HG02571 (cell line): Measurements from ENCODE around the gene JAK3.
"Not testable (repeated sequence)": the region's sequence is repeated elsewhere in the genome, so short reads cannot be mapped to it uniquely, and the experiment has no call there.

Experiments
- ATAC-seq: cut with Tn5 transposase; IDR thresholded peaks from one replicate; pipeline ENCODE4 v1.9.1; 2021; ENCODE audit warnings: mild to moderate bottlenecking, moderate library complexity; ENCODE audit not compliant: unreplicated experiment

The JAK3 gene

GRCh38 chr19:17778968-17779929, 68.5 kb downstream of the JAK3 start:
- no peak for ATAC-seq

DNA sequence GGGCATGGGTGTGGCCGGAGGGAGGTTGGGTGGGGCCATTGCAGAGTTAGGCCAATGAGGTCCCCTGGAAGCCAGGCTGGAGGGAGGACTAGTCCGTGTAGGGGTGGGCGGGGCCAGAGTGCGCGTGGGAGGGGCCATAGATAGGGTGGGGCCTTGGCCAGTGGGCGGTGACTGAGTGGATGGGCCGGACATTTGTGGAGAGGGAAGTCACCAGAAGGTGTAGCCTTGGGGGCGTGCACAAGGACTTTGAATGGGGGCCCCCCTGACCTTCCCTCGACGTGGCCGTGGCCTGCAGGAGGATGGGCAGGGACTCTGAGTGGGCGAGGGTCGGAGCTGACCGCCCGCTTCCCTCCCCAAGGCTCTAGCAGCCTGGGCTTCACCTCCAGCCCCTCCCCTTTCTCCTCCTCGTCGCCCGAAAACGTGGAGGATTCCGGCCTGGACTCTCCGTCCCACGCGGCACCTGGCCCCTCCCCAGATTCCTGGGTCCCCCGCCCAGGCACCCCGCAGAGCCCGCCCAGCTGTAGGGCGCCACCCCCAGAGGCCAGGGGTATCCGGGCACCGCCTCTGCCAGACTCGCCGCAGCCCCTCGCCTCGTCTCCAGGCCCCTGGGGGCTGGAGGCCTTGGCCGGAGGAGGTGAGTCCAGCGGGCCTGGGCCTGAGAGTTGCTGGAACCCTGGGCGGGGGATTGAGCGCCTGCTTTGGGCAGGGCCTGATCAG, 69.4 kb downstream of the JAK3 start:
- no peak for ATAC-seq

GRCh38 chr19:17777840-17778239, 69.9 kb downstream of the JAK3 start:
- ATAC-seq: not testable (repeated sequence)

- ATAC-seq: peak; percentile 63
These were observed 71.6 kb downstream of the JAK3 start for GRCh38 chr19:17775991-17776803.

DNA sequence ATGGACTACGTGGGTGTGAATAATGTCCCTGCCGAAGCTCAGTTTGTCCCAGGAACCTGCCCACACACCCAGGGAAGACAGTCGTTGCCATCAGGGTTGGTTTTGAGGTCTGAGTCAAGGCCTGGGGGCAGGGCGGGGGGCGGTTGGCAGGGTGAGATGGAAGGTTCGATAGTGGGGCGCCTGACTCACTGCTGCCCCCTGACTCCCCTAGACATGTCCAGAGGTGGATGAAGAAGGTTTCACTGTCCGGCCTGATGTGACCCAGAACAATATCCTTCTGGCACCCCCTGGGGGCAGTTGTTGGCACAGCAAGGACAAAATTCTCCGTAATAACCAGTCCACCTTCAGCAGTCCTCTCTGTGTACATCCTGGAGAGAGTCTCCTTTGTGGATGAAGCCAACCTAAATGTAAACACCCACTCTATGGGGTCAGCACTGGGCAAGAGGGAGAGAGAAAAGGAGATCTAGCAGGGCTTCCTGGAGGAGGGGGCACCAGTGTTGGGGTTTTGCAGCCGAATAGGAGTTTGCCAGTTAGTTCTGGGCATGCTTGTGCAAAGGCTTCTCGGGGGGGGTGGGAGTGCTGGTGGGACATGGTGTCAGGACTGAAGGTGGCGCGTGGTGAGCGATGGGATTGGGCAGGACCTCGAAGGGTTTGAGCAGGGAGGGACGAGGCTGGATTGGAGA, 72.4 kb downstream of the JAK3 start:
- ATAC-seq: no peak
